Body of pancreas (tissue), 4 donors: ENCODE measurements around the gene SLC13A3.

Source experiments
- CTCF ChIP-seq, 7 experiments: fragments of 450-650 bp in 4 of 7; fragments of 200-600 bp in 3 of 7; sonication (generic) in 3 of 7; IDR thresholded peaks; one replicate each; pipeline ENCODE4 v1.5.1; 2016 to 2019; ENCODE audit warnings: antibody characterized with exemption in 7 of 7
- POLR2A ChIP-seq, 3 donors: fragments of 450-650 bp; IDR thresholded peaks; one replicate each; pipeline ENCODE4 v1.6.1; 2016; ENCODE audit warnings: antibody characterized with exemption in 3 of 3, mild to moderate bottlenecking in 2 of 3

- TF ChIP-seq CTCF (IDR thresholded peaks at IDR 0.05) (no peak), POLR2A (IDR thresholded peaks at IDR 0.05) (no peak)
Observed at GRCh38 chr20:46604551-46605133, 46.6 kb downstream of the SLC13A3 start.
